ENCODE data around the gene CDK14.

GRCh38 chr7:90621747-90622140 is 25.6 kb downstream of the CDK14 start:
- TF ChIP-seq CTCF (IDR thresholded peaks at IDR 0.05) (no peak), EP300 (IDR thresholded peaks at IDR 0.05) (no peak), POLR2AphosphoS5 (IDR thresholded peaks at IDR 0.05) (no peak)

Data from stomach (tissue), 4 donors.